A549 (cell line): ENCODE results near the gene STXBP6.

Source experiments
- CTCF ChIP-seq: fragments of >200 bp; sonication (Bioruptor Twin); formaldehyde crosslinking; IDR thresholded peaks from 3 replicates; pipeline ENCODE4 v1.5.1; 2016
- ELK1 ChIP-seq: fragments of 150-350 bp; IDR thresholded peaks from 2 replicates; pipeline ENCODE4 v1.6.1; 2014; ENCODE audit warnings: low read depth, mild to moderate bottlenecking, low read length
- EP300 ChIP-seq, 2 experiments: fragments of >200 bp; sonication (Bioruptor Twin); formaldehyde crosslinking; IDR thresholded peaks; 2 replicates in 1 of 2; 3 replicates in 1 of 2; pipeline ENCODE4 v1.6.1; 2016 to 2017
- KDM1A ChIP-seq: fragments of 200-600 bp; sonication (generic); IDR thresholded peaks from 2 replicates; pipeline ENCODE4 v1.6.1; 2016; ENCODE audit warnings: low read depth, mild to moderate bottlenecking
- MAX ChIP-seq: IDR thresholded peaks from 2 replicates; pipeline ENCODE4 v1.6.1; 2012
- MYC ChIP-seq: IDR thresholded peaks from 2 replicates; pipeline ENCODE4 v1.6.1; 2012; ENCODE audit warnings: mild to moderate bottlenecking, inconsistent platforms, low read length, improper control_type of control experiment, borderline replicate concordance
- PBX3 ChIP-seq: IDR thresholded peaks from 2 replicates; pipeline ENCODE4 v1.6.1; 2012
- POLR2A ChIP-seq: IDR thresholded peaks from 2 replicates; pipeline ENCODE4 v1.6.1; 2012; ENCODE audit warnings: mild to moderate bottlenecking, low read length
- REST ChIP-seq: fragments of 200-600 bp; sonication (generic); IDR thresholded peaks from 2 replicates; pipeline ENCODE4 v1.6.1; 2016; ENCODE audit warnings: antibody characterized with exemption, mild to moderate bottlenecking, moderate library complexity

- TF ChIP-seq KDM1A (no peak), CTCF (no peak), PBX3 (no peak), REST (no peak), EP300 (IDR thresholded peaks at IDR 0.05) (no peak), POLR2A (no peak), MAX (no peak), MYC (no peak), ELK1 (no peak)
Measured at GRCh38 chr14:24868389-24868788, 181.6 kb downstream of the STXBP6 start.
